Esophagus muscularis mucosa (tissue), 4 donors: ENCODE data around the gene MSX1.

Experiments
- CTCF ChIP-seq, 3 experiments: fragments of 200-600 bp in 2 of 3; fragments of 450-650 bp in 1 of 3; sonication (generic) in 2 of 3; IDR thresholded peaks; one replicate each; pipeline ENCODE4 v1.5.1; 2017 to 2019; ENCODE audit warnings: antibody characterized with exemption in 3 of 3, mild to moderate bottlenecking in 2 of 3, moderate library complexity in 1 of 3
- EP300 ChIP-seq: sonication (generic); formaldehyde crosslinking; IDR thresholded peaks from one replicate; pipeline ENCODE4 v1.6.1; 2017; ENCODE audit warnings: antibody characterized with exemption
- POLR2AphosphoS5 ChIP-seq, 2 donors: sonication (generic); formaldehyde crosslinking; IDR thresholded peaks; one replicate each; pipeline ENCODE4 v1.6.1; 2017; ENCODE audit warnings: antibody characterized with exemption in 2 of 2

DNA sequence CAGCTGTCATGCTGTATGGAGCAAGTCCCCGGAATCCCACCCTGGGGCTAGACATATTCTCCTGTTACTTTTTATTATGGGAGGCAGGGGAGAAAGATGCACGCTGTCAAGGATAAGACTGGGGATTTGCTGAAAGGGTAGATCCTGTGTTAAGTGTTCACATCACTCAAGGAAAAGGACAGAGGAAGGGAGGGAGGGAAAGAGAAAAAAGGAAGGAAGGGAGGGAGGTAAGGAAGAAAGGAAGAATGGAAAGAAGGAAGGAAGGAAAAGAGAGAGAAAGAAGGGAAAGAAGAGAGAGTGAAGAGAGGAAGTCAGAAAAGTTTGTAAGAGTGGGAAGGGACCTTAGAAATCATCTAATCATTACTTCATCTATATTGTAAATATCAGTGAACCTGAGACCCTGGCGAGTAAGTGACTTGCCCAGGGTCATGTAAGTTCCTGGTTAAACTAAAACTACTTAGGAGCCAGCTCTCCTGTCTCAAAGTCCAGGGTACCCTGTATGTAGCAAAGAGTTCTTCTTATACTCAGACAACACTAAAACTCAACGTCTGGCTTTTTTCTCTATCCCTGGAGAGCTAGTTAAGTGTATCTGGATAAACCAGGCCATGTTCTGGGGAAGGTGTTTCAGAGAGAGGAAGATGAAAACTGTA lies 47.2 kb upstream of the MSX1 start:
- TF ChIP-seq EP300: no peak
- no peak for TF ChIP-seq CTCF (IDR thresholded peaks at IDR 0.05)
- TF ChIP-seq POLR2AphosphoS5 (IDR thresholded peaks at IDR 0.05): no peak
